Upper lobe of left lung (tissue), 4 donors: ENCODE measurements around the gene TRIM71.
"Not testable (repeated sequence)": the region's sequence is repeated elsewhere in the genome, so short reads cannot be mapped to it uniquely, and the experiment has no call there.

Experiments
- POLR2AphosphoS5 ChIP-seq, 2 donors: sonication (generic); formaldehyde crosslinking; IDR thresholded peaks; one replicate each; pipeline ENCODE4 v1.5.1; 2017; ENCODE audit warnings: antibody characterized with exemption in 2 of 2
- TF ChIP-seq, protein P1 (sequence below), 6 experiments: fragments of 450-650 bp in 4 of 6; fragments of 200-600 bp in 2 of 6; sonication (generic) in 2 of 6; IDR thresholded peaks; one replicate each; pipeline ENCODE4 v1.5.1; 2016 to 2019; ENCODE audit warnings: antibody characterized with exemption in 6 of 6

DNA sequence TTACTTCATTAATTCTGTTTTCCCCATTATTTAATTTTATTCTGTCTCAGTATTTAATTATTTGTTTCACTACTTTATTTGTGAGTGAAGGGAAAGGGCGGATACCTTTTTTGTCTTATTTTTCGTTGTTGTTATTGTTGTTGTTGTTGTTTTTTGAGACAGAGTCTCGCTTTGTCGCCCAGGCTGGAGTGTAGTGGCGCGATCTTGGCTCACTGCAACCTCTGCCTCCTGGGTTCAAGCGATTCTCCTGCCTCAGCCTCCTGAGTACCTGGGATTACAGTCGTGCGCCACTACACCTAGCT lies 35.9 kb upstream of the TRIM71 start:
- TF ChIP-seq, protein P1, sequence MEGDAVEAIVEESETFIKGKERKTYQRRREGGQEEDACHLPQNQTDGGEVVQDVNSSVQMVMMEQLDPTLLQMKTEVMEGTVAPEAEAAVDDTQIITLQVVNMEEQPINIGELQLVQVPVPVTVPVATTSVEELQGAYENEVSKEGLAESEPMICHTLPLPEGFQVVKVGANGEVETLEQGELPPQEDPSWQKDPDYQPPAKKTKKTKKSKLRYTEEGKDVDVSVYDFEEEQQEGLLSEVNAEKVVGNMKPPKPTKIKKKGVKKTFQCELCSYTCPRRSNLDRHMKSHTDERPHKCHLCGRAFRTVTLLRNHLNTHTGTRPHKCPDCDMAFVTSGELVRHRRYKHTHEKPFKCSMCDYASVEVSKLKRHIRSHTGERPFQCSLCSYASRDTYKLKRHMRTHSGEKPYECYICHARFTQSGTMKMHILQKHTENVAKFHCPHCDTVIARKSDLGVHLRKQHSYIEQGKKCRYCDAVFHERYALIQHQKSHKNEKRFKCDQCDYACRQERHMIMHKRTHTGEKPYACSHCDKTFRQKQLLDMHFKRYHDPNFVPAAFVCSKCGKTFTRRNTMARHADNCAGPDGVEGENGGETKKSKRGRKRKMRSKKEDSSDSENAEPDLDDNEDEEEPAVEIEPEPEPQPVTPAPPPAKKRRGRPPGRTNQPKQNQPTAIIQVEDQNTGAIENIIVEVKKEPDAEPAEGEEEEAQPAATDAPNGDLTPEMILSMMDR (IDR thresholded peaks at IDR 0.05) = not testable (repeated sequence)
- not testable (repeated sequence) for TF ChIP-seq POLR2AphosphoS5 (IDR thresholded peaks at IDR 0.05)
